Measurements from ENCODE around the gene SARDH.
"Not testable (repeated sequence)": the region's sequence is repeated elsewhere in the genome, so short reads cannot be mapped to it uniquely, and the experiment has no call there.

SARDH gene

DNA sequence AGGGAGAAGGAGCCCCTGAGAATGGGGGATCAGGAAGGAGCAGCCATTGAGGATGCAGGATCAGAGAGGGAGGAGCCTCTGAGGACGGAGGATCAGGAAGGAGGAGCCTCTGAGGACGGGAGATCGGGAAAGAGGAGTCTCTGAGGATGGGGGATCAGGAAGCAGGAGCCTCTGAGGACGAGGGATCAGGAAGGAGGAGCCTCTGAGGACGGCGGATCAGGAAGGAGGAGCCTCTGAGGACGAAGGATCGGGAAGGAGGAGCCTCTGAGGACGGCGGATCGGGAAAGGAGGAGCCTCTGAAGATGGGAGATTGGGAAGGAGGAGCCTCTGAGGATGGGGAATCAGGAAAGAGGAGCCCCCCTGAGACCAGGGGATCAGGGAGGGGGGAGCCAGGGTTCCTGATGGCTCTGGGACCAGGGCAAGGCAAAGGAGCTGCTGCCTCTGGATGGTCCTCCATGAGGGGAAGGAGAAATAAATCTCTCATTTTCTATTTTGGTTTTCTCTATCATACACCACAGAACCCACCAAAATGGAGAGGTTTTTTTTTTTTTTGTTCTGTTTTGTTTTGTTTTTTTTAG lies 22.6 kb upstream of the SARDH start:
- no peak for DNase-seq (ENCODE audit: low read depth in 2 of 2)

DNA sequence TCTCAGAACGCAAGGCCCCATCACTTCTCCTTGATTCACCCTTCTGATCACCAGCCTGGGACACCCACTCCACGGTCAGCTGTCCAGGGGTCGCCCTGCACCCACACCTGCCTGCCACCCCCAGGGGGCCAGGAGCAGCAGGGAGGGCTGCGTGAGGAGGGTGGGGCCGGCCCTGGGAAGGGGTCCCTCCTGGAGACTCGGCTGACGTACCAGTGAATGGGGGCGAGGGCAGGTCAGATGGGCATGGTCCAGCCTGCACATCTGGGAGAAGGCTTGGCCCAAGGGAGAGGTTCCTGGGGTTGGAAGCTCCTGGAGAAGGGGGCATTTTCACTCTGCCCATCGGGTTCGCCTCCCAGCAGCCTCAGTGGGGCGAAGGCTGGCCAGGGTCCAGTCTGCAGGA lies 21.8 kb upstream of the SARDH start:
- no peak for DNase-seq (ENCODE audit: low read depth in 2 of 2)

DNA sequence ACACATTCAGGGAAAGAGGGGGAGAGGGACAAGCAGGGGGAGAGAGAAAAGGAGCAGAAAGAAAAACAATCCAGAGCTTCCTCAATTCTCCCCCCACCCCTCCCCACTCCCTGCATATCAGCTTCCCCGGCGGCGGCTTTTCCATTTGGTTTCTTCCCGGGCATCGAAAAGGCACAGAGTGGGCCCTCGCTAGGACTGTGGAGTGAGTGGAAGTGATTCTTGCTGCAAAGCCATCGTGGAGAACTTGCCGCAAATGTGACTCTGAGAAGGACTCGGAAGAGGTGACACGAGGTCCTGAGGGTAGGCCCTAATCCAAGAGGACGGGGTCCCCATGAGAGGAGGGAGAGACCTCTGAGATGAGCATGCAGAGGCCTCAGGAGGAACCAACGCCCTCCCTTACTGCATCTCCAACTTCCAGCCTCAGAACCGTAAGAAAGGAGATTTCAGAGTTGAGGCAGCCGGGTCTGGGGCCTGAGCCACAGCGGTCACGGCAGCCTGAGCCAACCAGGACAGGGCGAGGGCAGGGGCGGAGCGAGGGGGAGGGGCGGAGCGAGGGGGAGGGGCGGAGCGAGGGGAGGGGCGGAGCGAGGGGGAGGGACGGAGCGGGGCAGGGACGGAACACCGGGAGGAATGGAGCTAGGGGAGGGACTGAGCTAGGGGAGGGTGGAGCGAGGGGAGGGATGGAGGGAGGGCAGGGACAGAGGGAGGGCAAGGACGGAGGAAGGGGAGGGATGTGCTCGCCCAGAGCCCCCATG lies 21.2 kb upstream of the SARDH start:
- DNase-seq (ENCODE audit: low read depth in 2 of 2), result no peak

DNA sequence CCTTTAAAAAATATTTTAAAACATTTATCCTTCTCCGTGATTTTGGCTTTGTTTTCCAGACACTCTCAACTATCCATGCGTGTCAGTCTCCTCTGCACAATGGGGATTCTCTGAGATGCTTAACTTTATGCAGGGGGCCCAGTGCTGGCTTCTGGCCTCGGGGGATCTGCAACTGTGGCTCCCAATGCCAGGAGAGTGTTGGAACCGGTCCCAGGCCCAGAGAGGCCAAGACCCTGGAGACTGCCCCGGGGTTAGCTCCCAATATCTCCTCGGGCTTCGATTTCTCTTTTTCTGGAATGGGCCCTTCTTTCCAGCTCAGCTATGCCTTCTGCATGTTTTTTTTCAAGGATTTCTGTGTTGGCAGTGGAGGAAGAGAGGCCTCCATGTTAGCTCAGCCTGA lies 20.1 kb upstream of the SARDH start:
- DNase-seq (ENCODE audit: low read depth in 2 of 2), result no peak

DNA sequence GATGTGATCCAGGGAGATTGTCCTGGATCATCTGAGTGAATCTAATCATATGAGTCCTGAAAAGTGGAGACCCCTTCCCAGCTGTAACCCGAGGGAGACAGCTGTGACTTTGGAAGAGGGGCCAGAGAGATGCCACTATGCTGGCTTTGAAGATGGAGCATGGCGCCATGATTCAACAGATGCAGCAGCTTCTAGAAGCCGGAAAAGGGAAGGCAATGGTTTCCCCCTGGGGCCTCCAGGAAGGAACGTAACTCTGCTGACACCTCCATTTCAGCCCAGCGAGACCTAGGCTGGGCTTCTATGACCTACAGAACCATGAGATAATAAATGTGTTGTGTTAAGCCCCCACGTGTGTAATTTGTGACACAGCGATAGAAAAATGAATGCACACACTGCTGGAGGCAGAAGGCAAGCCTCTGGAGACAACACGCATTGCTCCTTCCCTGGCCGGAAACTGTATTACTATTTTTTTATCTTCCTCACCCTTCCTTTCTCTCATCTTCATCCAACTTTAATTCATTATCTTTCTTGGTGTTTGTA lies 16.6 kb upstream of the SARDH start:
- no peak for DNase-seq (ENCODE audit: low read depth in 2 of 2)

DNA sequence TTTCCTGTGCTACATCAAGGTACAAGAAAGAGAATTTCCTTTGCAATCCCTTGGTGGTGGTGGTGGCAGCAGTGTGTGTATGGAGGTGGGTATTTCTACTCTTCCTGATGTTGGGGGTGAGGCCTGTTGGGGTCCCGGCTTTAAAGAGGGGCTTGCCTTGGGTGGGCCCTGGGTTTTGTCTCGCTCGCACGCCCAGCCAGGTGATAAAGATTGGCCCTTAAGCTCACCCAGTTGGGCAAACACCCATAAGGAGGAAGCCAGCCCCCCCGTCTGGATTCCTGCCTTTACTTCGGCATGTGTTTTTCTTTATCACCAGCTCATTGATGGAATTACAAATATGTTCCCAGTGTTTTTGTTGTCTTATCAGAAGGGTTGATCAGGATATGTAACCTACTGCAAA lies 16.0 kb upstream of the SARDH start:
- DNase-seq (ENCODE audit: low read depth in 2 of 2), result no peak

DNA sequence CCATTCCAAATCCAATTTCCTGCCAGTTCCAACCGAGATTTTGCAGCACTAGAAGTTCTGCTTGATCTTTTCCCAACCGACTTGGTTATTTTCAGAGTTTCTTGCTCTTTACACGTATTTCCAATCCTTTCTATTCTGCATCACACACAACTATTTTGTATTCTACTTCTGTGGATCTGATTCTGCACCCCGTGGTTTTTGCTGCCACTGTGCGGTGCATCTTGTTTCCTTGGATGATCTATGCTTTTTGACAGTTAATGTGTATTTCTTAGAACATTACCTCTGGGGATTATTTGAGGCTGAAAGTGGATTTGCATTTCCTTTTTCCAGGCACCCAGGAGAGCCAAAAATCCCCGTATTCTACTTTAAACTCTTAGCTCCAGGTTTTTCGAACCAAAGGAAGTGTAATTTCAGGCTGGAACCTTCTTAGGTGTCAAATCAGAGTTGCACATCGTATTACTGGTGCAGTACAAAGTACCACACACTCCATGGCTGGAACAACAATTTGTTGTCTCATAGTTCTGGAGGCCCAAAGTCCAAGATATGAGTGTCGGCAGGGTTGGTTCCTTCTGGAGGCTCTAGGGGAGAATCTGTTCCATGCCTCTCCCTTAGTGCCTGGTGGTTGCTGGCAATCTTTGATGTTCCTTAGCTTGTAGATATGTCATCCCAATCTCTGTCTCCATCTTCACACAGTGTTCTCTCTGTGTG lies 14.7 kb upstream of the SARDH start:
- no peak for DNase-seq (ENCODE audit: low read depth in 2 of 2)

DNA sequence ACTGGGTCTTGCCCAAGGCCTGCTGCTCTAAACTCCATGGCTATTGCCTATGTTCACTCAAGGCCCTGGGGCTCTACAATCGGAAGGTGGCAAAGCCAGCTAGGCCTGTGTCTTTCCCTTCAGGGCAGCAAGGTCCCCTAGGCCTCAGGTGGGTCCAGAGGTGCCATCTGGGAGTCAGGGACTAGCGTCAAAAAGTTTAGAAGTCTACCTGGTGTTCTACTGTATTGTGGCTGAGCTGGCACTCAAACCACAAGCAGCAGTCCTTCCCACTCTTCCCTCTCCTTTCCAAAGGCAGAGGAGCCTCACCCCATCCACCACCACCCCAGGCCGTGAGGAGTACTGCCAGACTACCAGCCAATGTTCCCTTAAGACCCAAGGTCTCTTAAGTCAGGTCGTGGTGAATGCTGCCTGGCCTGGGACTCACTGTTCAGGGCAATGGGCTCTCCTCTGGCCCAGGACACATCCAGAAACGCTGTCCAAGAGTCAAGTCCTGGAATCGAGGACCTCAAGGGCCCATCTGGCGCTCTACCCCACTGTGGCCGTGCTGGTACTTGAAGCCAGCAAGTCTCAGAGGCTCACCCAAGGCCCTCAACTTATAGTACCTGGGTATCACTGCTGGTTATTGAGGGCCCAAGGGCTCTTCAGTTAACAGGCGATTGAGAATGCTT lies 13.0 kb upstream of the SARDH start:
- DNase-seq (ENCODE audit: low read depth in 2 of 2), result no peak

DNA sequence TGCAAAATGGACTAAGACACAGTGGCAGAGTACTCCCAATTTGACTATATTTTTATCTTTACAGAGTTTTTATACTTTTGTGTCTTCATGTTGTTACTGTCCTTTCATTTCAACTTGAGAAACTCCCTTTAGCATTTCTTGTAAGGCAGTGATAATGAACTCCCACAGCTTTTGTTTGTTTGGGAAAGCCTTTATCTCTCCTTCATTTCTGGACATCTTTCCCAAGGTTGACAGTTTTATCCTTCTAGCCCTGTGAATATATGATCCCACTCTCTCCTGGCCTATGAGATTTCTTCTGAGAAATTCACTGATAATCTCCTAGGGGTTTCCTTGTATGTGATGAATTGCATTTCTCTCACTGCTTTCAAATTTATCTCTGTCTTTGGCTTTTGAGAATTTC lies 9.2 kb upstream of the SARDH start:
- no peak for DNase-seq (ENCODE audit: low read depth in 2 of 2)

DNA sequence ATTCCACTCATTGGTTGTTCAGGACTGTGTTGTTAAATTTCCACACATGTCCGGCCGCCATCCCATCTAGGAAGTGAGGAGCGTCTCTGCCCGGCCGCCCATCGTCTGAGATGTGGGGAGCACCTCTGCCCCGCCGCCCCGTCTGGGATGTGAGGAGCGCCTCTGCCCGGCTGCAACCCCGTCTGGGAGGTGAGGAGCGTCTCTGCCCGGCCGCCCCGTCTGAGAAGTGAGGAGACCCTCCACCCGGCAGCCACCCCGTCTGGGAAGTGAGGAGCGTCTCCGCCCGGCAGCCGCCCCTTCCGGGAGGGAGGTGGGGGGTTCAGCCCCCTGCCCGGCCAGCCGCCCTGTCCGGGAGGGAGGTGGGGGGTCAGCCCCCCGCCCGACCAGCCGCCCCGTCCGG lies 6.4 kb upstream of the SARDH start:
- DNase-seq (ENCODE audit: low read depth in 2 of 2), result not testable (repeated sequence)

DNA sequence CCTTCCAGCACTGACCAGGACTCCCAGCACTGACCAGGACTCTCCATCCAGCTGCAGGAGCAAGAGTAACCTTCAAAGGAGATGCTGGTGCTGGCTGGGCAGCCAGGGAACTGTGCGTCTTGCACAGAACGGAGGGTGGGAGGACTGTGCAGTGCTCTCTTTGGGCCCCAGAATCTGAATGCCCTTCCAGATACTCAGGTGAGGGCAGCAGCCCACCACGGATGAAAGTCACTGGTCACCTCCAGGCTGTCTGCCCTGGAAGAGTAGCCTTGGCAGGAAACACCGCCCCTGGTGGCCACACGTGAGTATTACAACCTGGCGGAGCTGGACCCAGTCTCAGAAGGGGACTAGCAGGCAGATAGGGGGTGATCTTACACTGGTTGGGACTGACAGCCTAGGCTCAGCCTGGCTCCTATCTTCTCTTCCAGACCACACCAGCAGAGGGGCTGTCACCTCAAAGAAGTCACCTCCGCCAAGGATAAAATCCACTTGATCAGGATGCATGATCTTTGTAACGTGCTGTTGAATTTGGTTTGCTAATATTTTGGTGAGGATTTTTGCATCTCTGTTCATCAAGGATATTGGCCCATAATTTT lies 4.8 kb upstream of the SARDH start:
- DNase-seq (ENCODE audit: low read depth in 2 of 2), result peak; percentile 37 to 48

DNA sequence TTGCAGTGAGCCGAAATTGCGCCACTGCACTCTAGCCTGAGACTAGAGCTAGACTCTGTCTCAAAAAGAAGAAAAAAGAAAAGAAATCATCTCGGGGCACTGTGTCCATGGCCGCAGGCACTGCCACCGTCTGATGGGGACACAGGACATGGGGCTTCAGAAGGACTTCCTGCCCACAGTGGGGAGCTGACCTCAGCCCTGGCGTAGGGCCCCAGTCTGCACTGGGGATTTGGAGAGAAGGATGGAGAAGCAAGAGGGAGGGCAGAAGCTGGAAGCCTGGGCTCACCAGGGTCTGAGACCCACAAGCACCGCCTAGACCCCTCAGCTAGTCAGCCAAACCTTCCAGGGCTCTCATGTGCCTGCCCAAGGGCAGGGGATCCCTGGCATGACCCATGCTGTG lies 4.1 kb upstream of the SARDH start:
- DNase-seq (ENCODE audit: low read depth in 2 of 2), result no peak

DNA sequence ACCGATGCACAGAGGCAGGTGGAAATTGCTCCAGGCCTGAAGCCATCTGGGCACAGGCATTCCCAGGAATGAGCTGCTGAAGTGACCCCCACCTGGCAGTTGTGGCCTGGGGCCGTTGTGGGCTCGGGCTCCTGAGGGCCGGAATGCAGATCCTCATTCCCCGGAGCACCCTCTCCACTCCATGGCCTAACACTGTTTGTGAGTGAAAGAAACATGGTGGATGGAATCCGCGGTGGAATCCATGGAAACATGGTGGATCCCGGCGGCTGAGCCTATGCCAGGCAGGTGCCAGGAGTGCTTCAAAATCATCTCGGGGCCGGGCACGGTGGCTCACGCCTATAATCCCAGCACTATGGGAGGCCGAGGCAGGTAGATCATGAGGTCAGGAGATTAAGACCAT lies 3.6 kb upstream of the SARDH start:
- no peak for DNase-seq (ENCODE audit: low read depth in 2 of 2)

DNA sequence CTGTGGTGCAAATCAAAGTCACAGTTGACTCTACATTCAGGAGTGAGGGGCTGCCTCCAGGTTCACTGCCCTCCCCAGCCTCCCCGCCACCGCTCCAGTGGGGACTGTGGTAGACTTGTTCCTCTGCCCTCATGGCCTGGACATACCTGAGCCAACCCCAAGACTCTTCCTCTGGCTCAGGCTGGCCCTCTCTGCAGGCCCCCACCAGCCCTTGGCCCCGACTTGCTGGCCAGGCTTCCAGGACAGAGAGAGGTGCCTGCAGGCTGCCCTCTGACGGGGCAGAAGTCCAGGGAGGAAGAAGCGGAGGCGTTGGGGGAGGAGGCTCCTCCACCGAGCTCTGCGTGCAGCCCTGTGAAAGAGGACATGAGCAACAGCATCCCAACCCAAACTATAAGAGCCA lies 2.8 kb upstream of the SARDH start:
- DNase-seq (ENCODE audit: low read depth in 2 of 2), result no peak

DNA sequence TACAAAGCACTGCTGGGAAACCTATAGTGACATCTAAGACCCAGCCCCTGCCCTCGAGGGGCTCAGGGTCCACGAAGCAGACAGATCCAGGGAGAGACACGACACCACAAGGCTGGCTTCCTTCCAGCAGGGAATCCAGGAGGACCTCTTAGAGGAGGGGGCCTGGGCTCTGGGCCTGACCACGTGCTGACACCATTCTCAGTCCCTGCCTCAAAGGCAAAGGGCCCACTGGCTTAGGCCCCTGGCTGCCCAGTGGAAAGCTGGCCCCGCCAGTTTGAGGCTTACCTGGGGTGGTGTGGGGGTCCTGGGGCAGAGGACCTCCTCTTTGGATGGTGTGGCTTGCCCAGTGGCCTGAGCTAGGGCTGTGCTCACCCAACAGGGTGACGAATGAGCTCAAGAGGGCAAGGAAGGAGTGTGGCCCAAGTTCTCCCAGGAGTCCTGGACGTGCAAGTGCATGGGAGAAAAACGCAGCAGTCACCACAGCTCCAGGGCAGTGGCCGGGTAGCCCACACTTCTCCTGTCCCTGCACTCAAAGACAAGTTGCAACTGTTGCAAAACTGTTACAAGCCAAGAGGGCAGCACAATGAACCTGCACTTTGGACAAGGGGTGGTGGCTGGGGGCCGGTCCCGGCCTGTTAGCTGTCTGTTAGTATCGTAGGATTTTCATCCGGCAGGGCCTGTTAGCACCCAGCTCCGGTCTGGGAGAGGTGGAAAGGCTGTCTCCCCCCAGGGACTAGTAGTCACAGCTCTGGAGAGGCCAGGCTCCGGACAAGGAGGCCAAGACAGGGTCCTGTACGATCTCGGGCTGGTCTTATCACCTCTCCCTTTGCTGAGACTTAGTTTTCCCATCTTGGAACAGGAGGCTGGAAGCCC lies 1.5 kb upstream of the SARDH start:
- DNase-seq (ENCODE audit: low read depth in 2 of 2), result no peak

DNA sequence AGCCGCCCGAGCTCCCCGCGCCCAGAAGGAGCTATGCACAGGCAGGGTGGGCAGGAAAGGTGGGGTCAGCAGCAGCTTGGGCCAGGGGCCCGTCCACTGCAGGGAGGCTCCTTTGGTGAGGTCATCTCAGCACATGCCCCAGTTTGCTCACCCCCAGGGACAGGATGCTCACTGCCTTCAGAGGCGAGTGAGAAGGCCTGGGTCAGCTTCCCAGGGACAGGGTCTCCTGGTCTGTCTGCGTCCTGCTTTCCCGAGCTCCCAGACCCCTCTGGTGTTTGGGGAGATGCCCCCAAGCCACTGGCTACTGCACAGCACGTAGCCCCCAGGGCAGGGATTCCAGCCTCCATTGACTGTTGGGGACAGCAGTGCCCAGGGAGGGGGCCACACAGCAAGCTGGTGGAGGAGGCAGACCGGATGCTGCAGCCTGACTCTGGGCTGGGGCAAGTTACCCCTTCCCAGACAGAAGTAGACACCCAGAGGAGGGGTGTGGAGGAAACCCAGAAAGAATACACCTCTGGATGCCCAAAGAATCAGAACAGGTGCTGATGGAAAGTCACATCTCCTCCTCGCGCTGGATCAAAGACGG lies 581 bp upstream of the SARDH start:
- DNase-seq (ENCODE audit: low read depth in 2 of 2), result no peak

DNA sequence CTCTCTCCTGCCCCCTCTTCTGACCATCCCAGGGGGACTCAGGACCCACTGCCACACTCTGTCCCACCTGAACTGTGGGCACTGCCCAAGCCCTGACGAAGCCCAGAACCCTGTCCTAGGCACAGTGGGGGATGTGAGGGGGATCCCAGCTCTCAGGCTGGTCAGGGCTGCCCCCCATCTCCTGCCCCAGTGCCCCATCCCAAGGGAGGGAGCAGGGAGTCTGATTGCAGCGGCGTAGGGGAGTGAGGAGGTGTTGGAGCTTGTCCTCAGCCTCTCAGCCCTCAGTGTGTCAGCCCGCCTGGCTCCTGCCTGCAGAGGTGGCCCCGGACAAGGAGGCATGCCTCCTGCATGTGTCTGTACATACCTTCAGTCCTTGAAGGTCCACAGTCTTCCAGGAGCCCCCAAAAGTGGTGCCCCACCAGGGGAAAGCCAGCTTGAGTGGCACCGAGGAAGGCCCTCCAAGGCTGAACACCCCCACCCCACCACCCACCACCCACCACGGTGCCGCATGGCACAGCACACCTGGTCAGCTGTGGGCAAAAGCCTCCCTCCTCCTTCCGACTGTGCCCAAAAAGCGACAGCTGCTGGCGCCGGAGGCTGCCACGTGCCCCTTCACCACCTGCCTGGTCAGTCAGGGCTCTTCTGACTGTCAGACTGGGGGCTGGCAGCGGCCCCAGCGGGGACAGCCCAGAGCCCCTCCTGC lies 930 bp downstream of the SARDH start:
- DNase-seq (ENCODE audit: low read depth in 2 of 2), result no peak

DNA sequence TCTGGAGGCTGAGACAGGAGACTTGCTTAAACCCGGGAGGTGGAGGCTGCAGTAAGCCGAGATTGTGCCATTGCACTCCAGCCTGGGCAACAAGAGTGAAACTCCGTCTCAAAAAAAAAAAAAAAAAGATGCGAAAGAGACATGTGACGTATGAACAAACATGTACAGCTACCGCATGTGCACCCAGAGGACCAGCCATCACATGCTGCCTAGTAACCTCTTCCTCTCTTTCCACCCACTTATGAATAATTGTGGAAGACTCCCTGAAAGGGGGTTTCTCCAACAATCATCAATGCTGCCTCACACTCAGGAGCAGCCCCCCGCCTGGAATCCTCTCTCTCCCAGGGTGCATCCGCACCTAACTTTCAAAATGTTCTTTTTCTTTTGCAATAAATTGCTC lies 2.2 kb downstream of the SARDH start:
- DNase-seq (ENCODE audit: low read depth in 2 of 2), result no peak

DNA sequence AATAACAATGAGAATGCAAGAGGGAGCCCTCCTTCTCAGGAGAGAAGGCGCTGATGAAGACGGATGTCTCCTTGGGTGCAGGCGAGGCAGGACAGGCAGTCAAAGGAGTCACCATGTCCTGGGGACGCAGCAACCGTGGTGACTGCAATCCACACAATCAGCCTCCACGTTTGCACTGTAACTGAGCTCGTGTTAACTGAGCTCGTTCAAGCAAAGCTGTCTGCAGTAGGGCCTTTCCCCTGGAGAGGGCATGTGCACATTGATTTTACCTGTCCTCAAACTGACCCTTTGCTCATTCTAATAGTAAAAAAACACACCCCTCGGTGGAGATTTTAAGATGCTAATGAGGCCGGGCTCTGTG lies 2.8 kb downstream of the SARDH start:
- no peak for DNase-seq (ENCODE audit: low read depth in 2 of 2)
